ENCODE measurements around the gene TMEM225B. TPM values are rescaled to one million over a fixed set of nuclear protein-coding genes. Genes with fewer than 3 reads are reported as not detected.
A peak's percentile ranks its signal among the peaks of the same experiment; 100 is the strongest.

TMEM225B gene
- total RNA-seq, 4 donors from 2014 or later, result 0.29 to 2.2 (median 0.66) TPM

- DNase-seq, result no peak
- peak overlapping the region; percentile 94 to 95 for H3K27ac ChIP-seq
- H3K4me1 ChIP-seq, result peaks cover 5 to 9% of the 10 kb centered on the region in 2 donors
- H3K9me3 ChIP-seq, result no peaks in the 10 kb centered on the region
- H3K36me3 ChIP-seq, result no peaks in the 10 kb centered on the region
- TF ChIP-seq POLR2A (IDR thresholded peaks at IDR 0.05) (no peak), CTCF (IDR thresholded peaks at IDR 0.05) (no peak)
- intact Hi-C loops (cut with DNase I; ENCODE audit: low total_unique reads), result no loop called here
- H3K4me3 ChIP-seq, result peak overlapping the region; percentile 88 to 95
- H3K27me3 ChIP-seq, result no peaks in the 10 kb centered on the region
Observed at GRCh38 chr7:99559175-99559915, 38.7 kb upstream of the TMEM225B start.

GRCh38 chr7:99560834-99561736 is 37.0 kb upstream of the TMEM225B start:
- TF ChIP-seq CTCF (IDR thresholded peaks at IDR 0.05), result no peak
- TF ChIP-seq POLR2A (IDR thresholded peaks at IDR 0.05), result no peak
- intact Hi-C loops (cut with DNase I; ENCODE audit: low total_unique reads), result no loop called here
- Histone ChIP-seq H3K36me3 (no peaks in the 10 kb centered on the region), H3K4me1 (peaks cover 5 to 9% of the 10 kb centered on the region in 2 donors), H3K9me3 (no peaks in the 10 kb centered on the region), H3K4me3 (no peak overlapping the region), H3K27me3 (no peaks in the 10 kb centered on the region), H3K27ac (no peak overlapping the region)
- DNase-seq, result no peak

GRCh38 chr7:99561737-99562051 is 36.4 kb upstream of the TMEM225B start:
- H3K27me3 ChIP-seq, result no peaks in the 10 kb centered on the region
- H3K36me3 ChIP-seq, result no peaks in the 10 kb centered on the region
- peaks cover 5 to 9% of the 10 kb centered on the region in 2 donors for H3K4me1 ChIP-seq
- intact Hi-C loops (cut with DNase I; ENCODE audit: low total_unique reads), result no loop called here
- peak overlapping the region in 1 of 2 donors; percentile 55 for H3K27ac ChIP-seq
- H3K9me3 ChIP-seq, result no peaks in the 10 kb centered on the region
- no peak overlapping the region for H3K4me3 ChIP-seq
- DNase-seq, result no peak
- no peak for TF ChIP-seq CTCF (IDR thresholded peaks at IDR 0.05)
- no peak for TF ChIP-seq POLR2A (IDR thresholded peaks at IDR 0.05)

- TF ChIP-seq CTCF (IDR thresholded peaks at IDR 0.05) (no peak), POLR2A (IDR thresholded peaks at IDR 0.05) (no peak)
- H3K9me3 ChIP-seq, result no peaks in the 10 kb centered on the region
- H3K4me1 ChIP-seq, result peaks cover 4 to 9% of the 10 kb centered on the region in 2 donors
- intact Hi-C loops (cut with DNase I; ENCODE audit: low total_unique reads), result no loop called here
- peak overlapping the region in 1 of 2 donors; percentile 55 for H3K27ac ChIP-seq
- no peaks in the 10 kb centered on the region for H3K27me3 ChIP-seq
- no peak overlapping the region for H3K4me3 ChIP-seq
- DNase-seq, result no peak
- H3K36me3 ChIP-seq, result no peaks in the 10 kb centered on the region
Observed at GRCh38 chr7:99562114-99562784, 35.8 kb upstream of the TMEM225B start.

Measured in uterus (tissue), 4 donors.